Middle frontal gyrus (tissue), 1 donor: ENCODE measurements around the gene UNC5A.

ENCODE experiments used
- DNase-seq: peaks from one replicate; pipeline ENCODE4 v3.0.0-alpha.2; 2015; ENCODE audit warnings: low spot score; ENCODE audit errors: extremely low spot score

Gene UNC5A

GRCh38 chr5:176878463-176878862 lies 68.1 kb downstream of the UNC5A start:
- DNase-seq, result no peak

- no peak for DNase-seq
Measured at GRCh38 chr5:176878906-176879662, 68.7 kb downstream of the UNC5A start.

GRCh38 chr5:176879663-176880361 lies 69.5 kb downstream of the UNC5A start:
- DNase-seq, result no peak

- DNase-seq, result no peak
Measured at GRCh38 chr5:176880366-176881020, 70.1 kb downstream of the UNC5A start.

- DNase-seq, result no peak
Measured at GRCh38 chr5:176881021-176881749, 70.8 kb downstream of the UNC5A start.

GRCh38 chr5:176881816-176882566 lies 71.6 kb downstream of the UNC5A start:
- DNase-seq, result no peak

GRCh38 chr5:176882567-176882903 lies 72.2 kb downstream of the UNC5A start:
- DNase-seq, result no peak

- no peak for DNase-seq
Measured at GRCh38 chr5:176883700-176884570, 73.6 kb downstream of the UNC5A start.

GRCh38 chr5:176884571-176884890 lies 74.2 kb downstream of the UNC5A start:
- no peak for DNase-seq

- DNase-seq, result no peak
Measured at GRCh38 chr5:176886336-176887251, 76.2 kb downstream of the UNC5A start.

- no peak for DNase-seq
Measured at GRCh38 chr5:176887252-176887849, 77.0 kb downstream of the UNC5A start.

GRCh38 chr5:176888016-176888864 lies 77.9 kb downstream of the UNC5A start:
- DNase-seq, result no peak

- DNase-seq, result no peak
Measured at GRCh38 chr5:176888865-176889165, 78.5 kb downstream of the UNC5A start.

GRCh38 chr5:176889321-176890280 lies 79.2 kb downstream of the UNC5A start:
- no peak for DNase-seq

GRCh38 chr5:176890455-176891330 lies 80.3 kb downstream of the UNC5A start:
- no peak for DNase-seq
